DOHH2 (cell line): Measurements from ENCODE around the gene SPATA21.

Experiments
- CTCF ChIP-seq: fragments of 200-600 bp; sonication (generic); IDR thresholded peaks from one replicate; pipeline ENCODE4 v1.5.1; 2014; ENCODE audit warnings: antibody characterized with exemption, mild to moderate bottlenecking, low read depth, low read length; ENCODE audit not compliant: poor library complexity, severe bottlenecking
- EZH2phosphoT487 ChIP-seq: fragments of 200-600 bp; sonication (generic); IDR thresholded peaks from 2 replicates; pipeline ENCODE4 v1.6.1; 2017; ENCODE audit warnings: borderline replicate concordance, mild to moderate bottlenecking, antibody characterized with exemption, low read length, moderate library complexity, mixed read lengths

- TF ChIP-seq CTCF: no peak
- no peak for TF ChIP-seq EZH2phosphoT487
Observed at GRCh38 chr1:16468558-16468957, 31.3 kb upstream of the SPATA21 start.
